SK-N-MC (cell line): ENCODE results near the gene CAMK4.

Experiments
- EZH2 ChIP-seq: fragments of 200-600 bp; sonication (generic); IDR thresholded peaks from one replicate; pipeline ENCODE4 v1.6.1; 2017; ENCODE audit warnings: antibody characterized with exemption
- POLR2AphosphoS5 ChIP-seq: IDR thresholded peaks from 2 replicates; pipeline ENCODE4 v1.6.1; 2012; ENCODE audit warnings: mild to moderate bottlenecking, low read depth, low read length, borderline replicate concordance

DNA sequence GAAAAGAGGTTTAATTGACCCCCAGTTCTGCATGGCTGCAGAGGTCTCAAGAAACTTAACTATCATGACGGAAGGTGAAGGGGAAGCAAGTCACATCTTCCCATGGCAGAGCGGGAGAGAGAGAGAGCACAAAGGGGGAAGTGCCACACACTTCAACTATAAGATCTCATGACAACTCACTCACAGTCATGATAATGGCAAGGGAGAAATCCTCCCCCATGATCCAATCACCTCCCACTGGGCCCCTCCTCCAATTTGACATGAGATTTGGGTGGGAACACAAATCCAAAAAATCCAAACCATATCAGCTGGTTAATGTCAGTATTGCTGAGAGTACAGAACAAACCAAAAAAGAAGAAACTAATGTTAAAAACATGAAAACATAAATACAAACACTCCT lies 168.0 kb downstream of the CAMK4 start:
- no peak for TF ChIP-seq POLR2AphosphoS5
- TF ChIP-seq EZH2, result no peak
